ENCODE data around the gene DCBLD2.

DNA sequence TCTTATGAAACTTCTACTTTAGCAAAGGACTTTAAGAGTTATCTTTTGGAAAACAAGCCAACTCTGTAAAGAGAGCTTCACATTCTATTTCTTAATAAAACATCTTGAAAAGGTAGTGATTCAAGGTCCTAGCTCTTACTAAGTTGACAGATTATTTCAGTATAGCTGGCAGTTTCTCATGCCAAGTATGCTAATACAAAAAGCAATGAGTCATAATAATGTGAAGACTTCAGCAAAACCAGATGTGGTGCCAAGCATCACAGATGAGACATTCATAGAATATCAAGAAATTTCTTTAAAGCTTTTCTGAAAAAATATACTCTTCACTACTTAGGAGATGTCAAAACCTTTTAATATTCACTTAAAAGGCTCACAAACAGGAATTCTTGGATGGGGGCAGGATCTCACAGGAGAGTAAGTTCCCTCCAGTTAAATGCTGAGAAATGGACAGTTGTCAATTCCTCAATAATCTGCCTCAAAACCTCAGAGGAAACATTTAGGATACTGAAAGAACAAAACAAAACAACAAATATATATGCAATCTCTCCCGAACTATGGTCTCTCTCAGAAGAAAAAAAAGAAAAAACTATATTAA is 45.6 kb downstream of the DCBLD2 start:
- TF ChIP-seq, protein P1, sequence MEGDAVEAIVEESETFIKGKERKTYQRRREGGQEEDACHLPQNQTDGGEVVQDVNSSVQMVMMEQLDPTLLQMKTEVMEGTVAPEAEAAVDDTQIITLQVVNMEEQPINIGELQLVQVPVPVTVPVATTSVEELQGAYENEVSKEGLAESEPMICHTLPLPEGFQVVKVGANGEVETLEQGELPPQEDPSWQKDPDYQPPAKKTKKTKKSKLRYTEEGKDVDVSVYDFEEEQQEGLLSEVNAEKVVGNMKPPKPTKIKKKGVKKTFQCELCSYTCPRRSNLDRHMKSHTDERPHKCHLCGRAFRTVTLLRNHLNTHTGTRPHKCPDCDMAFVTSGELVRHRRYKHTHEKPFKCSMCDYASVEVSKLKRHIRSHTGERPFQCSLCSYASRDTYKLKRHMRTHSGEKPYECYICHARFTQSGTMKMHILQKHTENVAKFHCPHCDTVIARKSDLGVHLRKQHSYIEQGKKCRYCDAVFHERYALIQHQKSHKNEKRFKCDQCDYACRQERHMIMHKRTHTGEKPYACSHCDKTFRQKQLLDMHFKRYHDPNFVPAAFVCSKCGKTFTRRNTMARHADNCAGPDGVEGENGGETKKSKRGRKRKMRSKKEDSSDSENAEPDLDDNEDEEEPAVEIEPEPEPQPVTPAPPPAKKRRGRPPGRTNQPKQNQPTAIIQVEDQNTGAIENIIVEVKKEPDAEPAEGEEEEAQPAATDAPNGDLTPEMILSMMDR (IDR thresholded peaks at IDR 0.05; ENCODE audit: extremely low read depth in 1 of 2, insufficient read depth in 1 of 2, low read depth in 1 of 2, low read length in 2 of 2), result no peak
- TF ChIP-seq POLR2A (IDR thresholded peaks at IDR 0.05; ENCODE audit: low read depth, low read length) (no peak), JUN (IDR thresholded peaks at IDR 0.05; ENCODE audit: borderline replicate concordance, insufficient read depth, insufficient read length, low read depth) (peak; percentile 71)
